A549 (cell line): Measurements from ENCODE around the gene CABYR.

Experiments used
- BHLHE40 ChIP-seq: IDR thresholded peaks from 2 replicates; pipeline ENCODE4 v1.6.1; 2012; ENCODE audit warnings: low read depth, low read length, inconsistent platforms
- POLR2A ChIP-seq: IDR thresholded peaks from 2 replicates; pipeline ENCODE4 v1.6.1; 2012; ENCODE audit warnings: mild to moderate bottlenecking, low read length
- RAD21 ChIP-seq, 2 experiments: fragments of >200 bp in 1 of 2; sonication (Bioruptor Twin) in 1 of 2; formaldehyde crosslinking in 1 of 2; IDR thresholded peaks in 1 of 2; conservative IDR thresholded peaks in 1 of 2; 2 replicates in 1 of 2; 3 replicates in 1 of 2; pipeline ENCODE4 v1.6.1; 2012 to 2018; ENCODE audit warnings: inconsistent platforms in 1 of 2
- TFCP2L1 ChIP-seq: fragments of 250-450 bp; sonication (Bioruptor Pico); IDR thresholded peaks from 2 replicates; pipeline ENCODE4 v1.5.0; 2021; ENCODE audit warnings: mild to moderate bottlenecking
- TF ChIP-seq, protein P1 (sequence below): fragments of >200 bp; sonication (Bioruptor Twin); formaldehyde crosslinking; IDR thresholded peaks from 3 replicates; pipeline ENCODE4 v1.5.1; 2016

DNA sequence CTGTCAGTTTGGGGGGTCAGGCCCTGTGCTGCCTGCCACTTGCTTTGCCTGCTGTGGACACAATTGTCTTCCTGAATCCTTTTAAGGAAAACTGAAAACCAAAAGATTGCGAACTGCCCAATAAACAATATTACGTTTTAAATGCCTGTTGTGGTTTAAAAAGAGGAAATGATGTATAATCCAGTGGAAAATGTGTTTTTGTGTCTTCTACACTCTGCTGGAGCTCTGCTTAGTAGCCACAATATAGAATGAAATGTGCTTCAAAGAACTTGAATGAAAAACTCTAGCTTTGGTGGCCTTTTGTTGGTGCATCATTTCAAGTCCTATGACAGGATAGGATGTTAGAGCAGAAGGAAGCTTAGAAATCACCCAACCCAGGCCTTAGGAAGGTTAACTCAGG, 23.2 kb upstream of the CABYR start:
- TF ChIP-seq BHLHE40 (no peak), TFCP2L1 (CRISPR knock-in tag) (no peak), RAD21 (conservative IDR thresholded peaks at IDR 0.05 in 1 of 2, IDR thresholded peaks at IDR 0.05 in 1 of 2) (no peak), POLR2A (no peak)
- TF ChIP-seq, protein P1, sequence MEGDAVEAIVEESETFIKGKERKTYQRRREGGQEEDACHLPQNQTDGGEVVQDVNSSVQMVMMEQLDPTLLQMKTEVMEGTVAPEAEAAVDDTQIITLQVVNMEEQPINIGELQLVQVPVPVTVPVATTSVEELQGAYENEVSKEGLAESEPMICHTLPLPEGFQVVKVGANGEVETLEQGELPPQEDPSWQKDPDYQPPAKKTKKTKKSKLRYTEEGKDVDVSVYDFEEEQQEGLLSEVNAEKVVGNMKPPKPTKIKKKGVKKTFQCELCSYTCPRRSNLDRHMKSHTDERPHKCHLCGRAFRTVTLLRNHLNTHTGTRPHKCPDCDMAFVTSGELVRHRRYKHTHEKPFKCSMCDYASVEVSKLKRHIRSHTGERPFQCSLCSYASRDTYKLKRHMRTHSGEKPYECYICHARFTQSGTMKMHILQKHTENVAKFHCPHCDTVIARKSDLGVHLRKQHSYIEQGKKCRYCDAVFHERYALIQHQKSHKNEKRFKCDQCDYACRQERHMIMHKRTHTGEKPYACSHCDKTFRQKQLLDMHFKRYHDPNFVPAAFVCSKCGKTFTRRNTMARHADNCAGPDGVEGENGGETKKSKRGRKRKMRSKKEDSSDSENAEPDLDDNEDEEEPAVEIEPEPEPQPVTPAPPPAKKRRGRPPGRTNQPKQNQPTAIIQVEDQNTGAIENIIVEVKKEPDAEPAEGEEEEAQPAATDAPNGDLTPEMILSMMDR: no peak
